ENCODE data around the gene RPS6KB2.
"Not testable (repeated sequence)": the region's sequence is repeated elsewhere in the genome, so short reads cannot be mapped to it uniquely, and the experiment has no call there.

Gene RPS6KB2

GRCh38 chr11:67445515-67445914 lies 17.2 kb downstream of the RPS6KB2 start:
- DNase-seq = no peak

GRCh38 chr11:67448220-67448609 lies 19.9 kb downstream of the RPS6KB2 start:
- DNase-seq = no peak

- peak; percentile 45 for DNase-seq
Observed at GRCh38 chr11:67449116-67449844, 21.0 kb downstream of the RPS6KB2 start.

GRCh38 chr11:67450796-67451657 lies 22.7 kb downstream of the RPS6KB2 start:
- no peak for DNase-seq

- DNase-seq = no peak
Observed at GRCh38 chr11:67451658-67451976, 23.3 kb downstream of the RPS6KB2 start.

GRCh38 chr11:67452141-67452952 lies 24.1 kb downstream of the RPS6KB2 start, which contains the start of gene GPR152:
TSS of gene GPR152 (minus strand) at chr11:67452729. CDS start at chr11:67452724, 5 bp downstream.
- DNase-seq = peak; percentile 74

- no peak for DNase-seq
Observed at GRCh38 chr11:67453816-67454732, 25.8 kb downstream of the RPS6KB2 start.

GRCh38 chr11:67455054-67455453 lies 26.8 kb downstream of the RPS6KB2 start, which contains the start of gene CABP4:
TSS of gene CABP4 (plus strand) at chr11:67455354. CDS start at chr11:67455424, 70 bp downstream.
- DNase-seq = no peak

GRCh38 chr11:67456068-67456705 lies 27.9 kb downstream of the RPS6KB2 start:
- DNase-seq = no peak

GRCh38 chr11:67457453-67457852 lies 29.2 kb downstream of the RPS6KB2 start:
- no peak for DNase-seq

- no peak for DNase-seq
Observed at GRCh38 chr11:67458266-67458665, 30.0 kb downstream of the RPS6KB2 start.

GRCh38 chr11:67463186-67463585 lies 34.9 kb downstream of the RPS6KB2 start:
- no peak for DNase-seq

GRCh38 chr11:67463680-67464410 lies 35.6 kb downstream of the RPS6KB2 start:
- no peak for DNase-seq

GRCh38 chr11:67464411-67465188 lies 36.3 kb downstream of the RPS6KB2 start:
- peak; percentile 88 for DNase-seq

GRCh38 chr11:67465189-67465510 lies 36.9 kb downstream of the RPS6KB2 start:
- no peak for DNase-seq

- not testable (repeated sequence) for DNase-seq
Observed at GRCh38 chr11:67465530-67465929, 37.2 kb downstream of the RPS6KB2 start.

GRCh38 chr11:67466367-67466766 lies 38.1 kb downstream of the RPS6KB2 start:
- DNase-seq = peak; percentile 11

- no peak for DNase-seq
Observed at GRCh38 chr11:67466962-67467771, 38.9 kb downstream of the RPS6KB2 start.

- peak; percentile 8 for DNase-seq
Observed at GRCh38 chr11:67468056-67468455, 39.8 kb downstream of the RPS6KB2 start.
